CD8-positive, alpha-beta memory T cell (primary cell): Measurements from ENCODE around the gene MFF. TPM values are rescaled to one million over a fixed set of nuclear protein-coding genes. Genes with fewer than 3 reads are reported as not detected.
"Not testable (repeated sequence)": the region's sequence is repeated elsewhere in the genome, so short reads cannot be mapped to it uniquely, and the experiment has no call there.

Source experiments
- CTCF ChIA-PET: fragments of 350-600 bp; sonication (Branson Sonifier 250); formaldehyde crosslinking; loops from one replicate; lab custom pipeline; 2021; ENCODE audit warnings: antibody characterized with exemption; lab: Charles Lee
- POLR2A ChIA-PET: fragments of 350-600 bp; sonication (Branson Sonifier 250); formaldehyde crosslinking; loops from one replicate; lab custom pipeline; 2021; ENCODE audit warnings: antibody characterized with exemption; lab: Charles Lee
- DNase-seq, 5 donors: peaks; one replicate each; pipeline versions ENCODE4 v3.0.0 to v3.0.0-alpha.2; 2020 to 2022; ENCODE audit warnings: mixed read lengths in 1 of 5
- H3K27ac ChIP-seq: one replicate; pipeline ENCODE4 v1.7.0; 2013; ENCODE audit warnings: low read depth, mild to moderate bottlenecking, low read length, moderate library complexity
- H3K27me3 ChIP-seq: 2 replicates; pipeline ENCODE4 v1.7.0; 2013; ENCODE audit warnings: low read length, mild to moderate bottlenecking; ENCODE audit not compliant: insufficient read depth, poor library complexity, severe bottlenecking
- H3K36me3 ChIP-seq: 2 replicates; pipeline ENCODE4 v1.7.0; 2013; ENCODE audit warnings: mild to moderate bottlenecking, low read length, moderate library complexity; ENCODE audit not compliant: insufficient read depth
- H3K4me1 ChIP-seq: 2 replicates; pipeline ENCODE4 v1.7.0; 2013; ENCODE audit warnings: mild to moderate bottlenecking, low read length, moderate library complexity; ENCODE audit not compliant: insufficient read depth
- H3K4me3 ChIP-seq: 2 replicates; pipeline ENCODE4 v1.7.0; 2013; ENCODE audit warnings: mild to moderate bottlenecking, low read length
- H3K9me3 ChIP-seq: 2 replicates; pipeline ENCODE4 v1.7.0; 2013; ENCODE audit warnings: mild to moderate bottlenecking, low read length
- H3K27ac Mint-ChIP-seq, 8 donors: one replicate each; pipeline ENCODE4 v1.8.0; 2020 to 2021; ENCODE audit warnings: mixed read lengths in 8 of 8, mild to moderate bottlenecking in 6 of 8, inconsistent platforms in 3 of 8, moderate library complexity in 3 of 8
- H3K27me3 Mint-ChIP-seq, 2 donors: one replicate each; pipeline ENCODE4 v1.8.0; 2020 to 2021; ENCODE audit warnings: mixed read lengths in 2 of 2, mild to moderate bottlenecking in 1 of 2, moderate library complexity in 1 of 2
- H3K36me3 Mint-ChIP-seq, 3 donors: one replicate each; pipeline ENCODE4 v1.8.0; 2020 to 2021; ENCODE audit warnings: mixed read lengths in 3 of 3, inconsistent platforms in 1 of 3, mild to moderate bottlenecking in 1 of 3
- H3K4me1 Mint-ChIP-seq, 3 donors: one replicate each; pipeline ENCODE4 v1.8.0; 2020 to 2021; ENCODE audit warnings: mixed read lengths in 3 of 3, inconsistent platforms in 1 of 3, mild to moderate bottlenecking in 1 of 3
- H3K4me3 Mint-ChIP-seq, 7 donors: one replicate each; pipeline ENCODE4 v1.8.0; 2020 to 2021; ENCODE audit warnings: mixed read lengths in 7 of 7, mild to moderate bottlenecking in 6 of 7, moderate library complexity in 4 of 7, inconsistent platforms in 2 of 7
- H3K9me3 Mint-ChIP-seq, 5 donors: one replicate each; pipeline ENCODE4 v1.8.0; 2020 to 2022; ENCODE audit warnings: mixed read lengths in 5 of 5, mild to moderate bottlenecking in 3 of 5, moderate library complexity in 2 of 5, inconsistent platforms in 1 of 5
- polyA plus RNA-seq: library from polyadenylated mRNA; unstranded; fragments of 300-500 nt; fragmentation: Illumina TruSeq; gene quantifications from one replicate; pipeline ENCODE4 v1.2.3, GENCODE V29; 2021
- total RNA-seq, 2 experiments: library from RNA; stranded (reverse); gene quantifications; one replicate each; pipeline ENCODE4 v1.2.3, GENCODE V29; 2021

MFF gene
- total and polyA plus RNA-seq, 3 experiments from 2014 or later = 64.6 to 132 (median 67.0) TPM

DNA sequence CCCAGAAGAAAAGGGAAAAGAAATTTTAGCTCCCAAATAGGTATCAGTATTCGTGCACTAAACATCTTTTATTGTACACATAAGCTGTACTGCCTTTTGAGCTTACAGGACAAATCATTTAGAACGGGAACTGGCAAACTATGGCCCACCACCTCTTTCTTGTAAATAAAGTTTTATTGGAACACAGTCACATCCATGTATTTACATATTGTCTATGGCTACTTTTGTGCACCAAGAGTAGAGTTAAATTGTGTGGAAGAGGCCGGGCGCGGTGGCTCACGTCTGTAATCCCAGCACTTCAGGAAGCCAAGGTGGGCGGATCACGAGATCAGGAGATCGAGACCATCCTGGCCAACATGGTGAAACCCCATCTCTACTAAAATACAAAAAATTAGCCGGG is 48.3 kb downstream of the MFF start:
- CTCF ChIA-PET = no interaction called here
- Mint-ChIP-seq H3K27ac (no peak overlapping the region), H3K9me3 (no peaks in the 10 kb centered on the region), H3K36me3 (no peaks in the 10 kb centered on the region), H3K4me3 (no peak overlapping the region), H3K4me1 (peaks cover 3 to 7% (median 6%) of the 10 kb centered on the region in 3 donors), H3K27me3 (peaks cover 5 to 31% of the 10 kb centered on the region in 2 donors)
- Histone ChIP-seq H3K4me1 (no peaks in the 10 kb centered on the region), H3K36me3 (no peaks in the 10 kb centered on the region), H3K27ac (no peak overlapping the region), H3K9me3 (no peaks in the 10 kb centered on the region), H3K4me3 (no peak overlapping the region), H3K27me3 (no peaks in the 10 kb centered on the region)
- POLR2A ChIA-PET = no interaction called here
- no peak for DNase-seq

DNA sequence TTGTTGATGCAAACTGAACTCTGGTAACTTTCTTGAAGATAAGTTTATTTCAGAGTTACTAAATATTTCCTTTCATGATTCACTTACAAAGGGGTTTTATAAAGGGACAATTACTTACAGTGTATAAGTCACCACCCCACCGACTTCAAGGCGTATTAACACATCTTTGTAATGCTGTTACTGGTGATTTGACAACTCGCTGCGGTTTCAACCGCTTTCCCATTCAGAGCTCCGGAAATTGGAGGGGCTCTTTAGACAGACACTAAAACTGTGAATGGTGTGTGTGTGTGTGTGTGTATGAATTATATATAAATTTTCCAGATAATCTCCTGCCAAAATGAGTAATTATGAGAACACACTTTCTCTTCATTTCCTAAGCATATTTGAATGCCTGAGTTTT is 49.1 kb downstream of the MFF start:
- Mint-ChIP-seq H3K4me3 (no peak overlapping the region), H3K4me1 (peaks cover 3 to 7% (median 6%) of the 10 kb centered on the region in 3 donors), H3K9me3 (no peaks in the 10 kb centered on the region), H3K36me3 (no peaks in the 10 kb centered on the region), H3K27ac (no peak overlapping the region), H3K27me3 (peaks cover 5 to 39% of the 10 kb centered on the region in 2 donors)
- H3K27ac ChIP-seq = no peak overlapping the region
- no peaks in the 10 kb centered on the region for H3K27me3 ChIP-seq
- no peaks in the 10 kb centered on the region for H3K36me3 ChIP-seq
- DNase-seq = no peak
- POLR2A ChIA-PET = no interaction called here
- no peak overlapping the region for H3K4me3 ChIP-seq
- H3K9me3 ChIP-seq = no peaks in the 10 kb centered on the region
- no peaks in the 10 kb centered on the region for H3K4me1 ChIP-seq
- CTCF ChIA-PET = no interaction called here

DNA sequence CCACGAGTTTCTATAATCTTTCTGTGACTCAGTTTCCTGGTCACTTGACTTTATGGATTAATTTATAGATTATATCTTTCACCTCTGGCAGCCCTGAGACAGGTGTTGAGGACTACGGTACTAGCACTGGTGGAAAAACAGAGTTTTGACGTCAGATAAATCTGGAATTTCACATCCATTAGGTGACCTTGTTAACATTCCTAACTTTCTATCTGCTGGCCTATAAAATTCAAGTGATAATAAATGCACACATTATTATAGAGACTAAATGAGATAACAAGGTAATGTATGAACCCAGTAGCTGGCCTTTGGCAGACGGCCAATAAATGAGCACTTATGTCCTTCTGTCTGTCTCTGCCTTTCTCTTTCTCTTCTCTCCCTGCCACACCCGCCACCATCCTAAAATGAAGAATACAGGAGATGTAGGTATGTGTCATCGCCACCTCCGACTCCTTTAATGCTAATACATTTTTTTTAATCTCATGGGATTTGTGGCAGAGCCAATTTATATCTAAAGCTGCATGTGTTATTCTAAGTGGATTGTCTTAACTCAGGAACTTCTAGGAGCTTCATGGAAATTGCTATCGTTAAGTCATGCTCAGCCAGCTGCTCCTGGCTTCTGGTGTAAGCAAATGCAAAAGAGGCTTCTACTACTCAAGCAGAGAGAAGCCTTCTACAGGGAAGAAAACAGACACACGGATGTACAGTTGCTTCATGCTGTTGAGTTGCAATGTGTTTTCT is 51.8 kb downstream of the MFF start:
- H3K9me3 ChIP-seq = no peaks in the 10 kb centered on the region
- Mint-ChIP-seq H3K27me3 (peaks cover 1 to 46% of the 10 kb centered on the region in 2 donors), H3K9me3 (no peaks in the 10 kb centered on the region), H3K4me3 (no peak overlapping the region), H3K36me3 (no peaks in the 10 kb centered on the region), H3K4me1 (peaks cover 3 to 7% (median 6%) of the 10 kb centered on the region in 3 donors), H3K27ac (no peak overlapping the region)
- CTCF ChIA-PET = no interaction called here
- H3K4me3 ChIP-seq = no peak overlapping the region
- POLR2A ChIA-PET = no interaction called here
- H3K36me3 ChIP-seq = no peaks in the 10 kb centered on the region
- no peaks in the 10 kb centered on the region for H3K4me1 ChIP-seq
- H3K27me3 ChIP-seq = no peaks in the 10 kb centered on the region
- DNase-seq = no peak
- no peak overlapping the region for H3K27ac ChIP-seq

DNA sequence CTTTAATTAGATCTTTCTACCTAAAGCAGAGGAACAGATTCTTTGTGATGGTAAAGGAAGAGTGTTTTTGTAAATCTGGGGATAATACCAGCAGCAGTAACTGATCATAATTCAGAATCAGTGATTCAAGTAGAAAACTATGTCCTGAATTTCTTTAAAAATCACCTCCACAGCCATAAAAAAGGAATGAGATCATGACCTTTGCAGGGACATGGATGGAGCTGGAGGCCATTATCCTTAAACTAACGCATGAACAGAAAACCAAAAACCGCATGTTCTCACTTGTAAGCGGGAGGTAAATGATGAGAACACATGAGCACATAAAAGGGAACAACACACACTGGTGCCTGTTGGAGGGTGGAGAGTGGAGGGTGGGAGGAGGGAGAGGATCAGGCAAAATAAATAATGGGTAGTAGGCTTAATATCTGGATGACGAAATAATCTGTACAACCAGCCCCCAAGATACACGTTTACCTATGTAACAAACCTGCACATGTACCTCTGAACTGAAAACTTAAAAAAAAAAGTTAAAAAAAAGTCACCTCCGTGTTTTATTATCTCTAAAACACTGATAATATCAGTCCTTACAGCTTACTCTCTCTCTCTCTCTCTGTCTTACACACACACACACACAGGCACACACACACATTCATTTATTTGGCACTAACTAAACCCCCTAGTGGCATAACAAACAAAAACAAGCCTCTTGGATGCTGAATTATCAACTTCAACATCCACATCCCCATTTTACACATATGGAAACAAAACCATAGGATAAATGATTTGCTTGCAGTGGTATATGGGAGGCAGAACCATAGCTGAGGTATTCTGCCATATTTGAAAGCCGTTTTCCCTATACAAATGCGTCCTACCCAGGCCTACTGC is 52.7 kb downstream of the MFF start:
- Mint-ChIP-seq H3K36me3 (no peaks in the 10 kb centered on the region), H3K27ac (no peak overlapping the region), H3K9me3 (no peaks in the 10 kb centered on the region), H3K4me3 (no peak overlapping the region), H3K27me3 (peaks cover 1 to 44% of the 10 kb centered on the region in 2 donors), H3K4me1 (peaks cover 3 to 7% (median 6%) of the 10 kb centered on the region in 3 donors)
- DNase-seq = no peak
- CTCF ChIA-PET = no interaction called here
- H3K27me3 ChIP-seq = no peaks in the 10 kb centered on the region
- H3K36me3 ChIP-seq = no peaks in the 10 kb centered on the region
- H3K4me1 ChIP-seq = no peaks in the 10 kb centered on the region
- H3K9me3 ChIP-seq = no peaks in the 10 kb centered on the region
- no peak overlapping the region for H3K4me3 ChIP-seq
- no peak overlapping the region for H3K27ac ChIP-seq
- POLR2A ChIA-PET = no interaction called here

DNA sequence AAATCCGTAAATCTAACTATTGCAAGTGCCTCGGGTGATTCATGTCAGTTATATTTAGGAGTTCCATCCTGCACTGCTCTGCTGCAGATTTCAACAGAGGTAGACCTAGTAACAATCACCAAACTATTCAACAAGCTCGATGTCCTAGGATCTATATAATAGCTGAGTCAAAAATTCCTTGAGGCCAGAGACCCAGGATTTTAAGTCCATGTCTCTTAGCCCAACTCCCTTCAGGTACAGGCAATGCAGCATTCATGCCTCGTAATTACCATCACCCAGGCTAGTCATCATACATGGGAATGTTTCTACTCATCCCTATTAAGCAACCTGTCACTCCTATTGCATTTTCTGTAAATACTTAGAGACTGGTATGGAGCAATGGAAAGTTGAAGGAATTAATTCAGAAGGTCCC is 53.3 kb downstream of the MFF start:
- Mint-ChIP-seq H3K4me3 (no peak overlapping the region), H3K27me3 (peaks cover 1 to 40% of the 10 kb centered on the region in 2 donors)

DNA sequence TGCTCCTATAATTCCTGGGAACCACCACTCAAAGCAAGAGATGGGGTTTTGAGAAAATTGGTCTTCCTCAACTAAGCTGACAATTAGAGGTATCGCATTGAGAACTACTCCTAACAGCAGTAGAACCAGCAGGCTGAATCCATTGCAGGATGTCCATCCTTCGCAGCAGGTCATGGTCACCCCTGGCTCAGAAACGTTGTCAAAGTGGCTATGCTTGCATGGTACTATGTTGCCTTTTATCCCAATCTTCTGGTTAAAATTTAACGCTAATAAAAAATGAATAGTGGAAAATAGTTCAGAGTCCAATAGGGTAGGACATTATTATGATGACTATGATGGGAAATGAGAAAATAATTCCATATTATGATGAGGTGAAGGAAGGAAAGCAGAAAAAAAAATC is 54.0 kb downstream of the MFF start, which contains the start of gene TM4SF20:
Gene TM4SF20, minus strand, starts transcription at position 212 of the 400 bp plus-strand sequence. Its CDS starts 38 bp downstream, at position 174.
- no peaks in the 10 kb centered on the region for H3K36me3 ChIP-seq
- no peak within 1 kb of the TSS for H3K27ac ChIP-seq
- H3K27me3 Mint-ChIP-seq = peaks cover 1 to 46% of the 10 kb centered on the region in 2 donors
- no peak for DNase-seq
- no peaks in the 10 kb centered on the region for H3K27me3 ChIP-seq
- H3K4me3 Mint-ChIP-seq = no peak within 1 kb of the TSS
- ChIA-PET POLR2A (no interaction called here), CTCF (no interaction called here)
- H3K36me3 Mint-ChIP-seq = no peaks in the 10 kb centered on the region
- H3K4me3 ChIP-seq = no peak within 1 kb of the TSS
- H3K4me1 Mint-ChIP-seq = peaks cover 3 to 6% (median 5%) of the 10 kb centered on the region in 3 donors
- H3K9me3 Mint-ChIP-seq = no peaks in the 10 kb centered on the region
- no peaks in the 10 kb centered on the region for H3K4me1 ChIP-seq
- H3K9me3 ChIP-seq = no peaks in the 10 kb centered on the region
- no peak within 1 kb of the TSS for H3K27ac Mint-ChIP-seq

More for the DNA sequence above, 53.3 kb downstream of the MFF start:
- ChIA-PET POLR2A (no interaction called here), CTCF (no interaction called here)
- no peak for DNase-seq
- no peaks in the 10 kb centered on the region for H3K9me3 Mint-ChIP-seq
- H3K27ac Mint-ChIP-seq = no peak overlapping the region
- Histone ChIP-seq H3K27ac (no peak overlapping the region), H3K36me3 (no peaks in the 10 kb centered on the region), H3K27me3 (no peaks in the 10 kb centered on the region), H3K4me3 (no peak overlapping the region), H3K9me3 (no peaks in the 10 kb centered on the region), H3K4me1 (no peaks in the 10 kb centered on the region)
- peaks cover 3 to 7% (median 6%) of the 10 kb centered on the region in 3 donors for H3K4me1 Mint-ChIP-seq
- no peaks in the 10 kb centered on the region for H3K36me3 Mint-ChIP-seq

DNA sequence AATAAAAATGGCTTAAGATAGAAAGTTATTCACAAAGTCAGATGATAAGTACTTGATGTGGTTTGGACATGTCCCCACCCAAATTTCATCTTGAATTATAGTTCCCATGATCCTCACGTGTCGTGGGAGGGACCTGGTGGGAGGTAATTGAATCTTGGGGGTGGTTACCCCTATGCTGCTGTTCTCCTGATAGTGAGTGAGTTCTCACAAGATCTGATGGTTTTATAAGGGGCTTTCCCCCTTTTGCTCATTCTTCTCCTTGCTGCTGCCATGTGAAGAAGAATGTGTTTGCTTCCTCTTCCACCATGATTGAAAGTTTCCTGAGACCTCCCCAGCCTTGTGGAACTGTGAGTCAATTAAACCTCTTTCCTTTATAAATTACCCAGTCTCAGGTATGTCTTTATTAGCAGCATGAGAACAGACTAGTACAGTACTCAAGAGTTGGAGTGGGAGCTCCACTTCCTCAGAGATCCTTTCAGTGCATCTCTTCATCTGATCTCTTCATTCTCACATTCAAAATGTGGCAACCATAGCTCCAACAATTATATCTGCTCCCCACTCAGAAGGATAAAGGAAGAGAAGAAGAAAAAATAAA is 57.3 kb downstream of the MFF start:
- H3K27me3 ChIP-seq, CTCF ChIA-PET, H3K36me3 Mint-ChIP-seq, H3K4me3 ChIP-seq, H3K4me3 Mint-ChIP-seq, H3K27ac Mint-ChIP-seq, POLR2A ChIA-PET, H3K4me1 Mint-ChIP-seq, H3K9me3 Mint-ChIP-seq, H3K4me1 ChIP-seq, H3K9me3 ChIP-seq, H3K36me3 ChIP-seq, H3K27ac ChIP-seq, DNase-seq: not testable (repeated sequence)
- H3K27me3 Mint-ChIP-seq = peaks cover 1 to 46% of the 10 kb centered on the region in 2 donors

DNA sequence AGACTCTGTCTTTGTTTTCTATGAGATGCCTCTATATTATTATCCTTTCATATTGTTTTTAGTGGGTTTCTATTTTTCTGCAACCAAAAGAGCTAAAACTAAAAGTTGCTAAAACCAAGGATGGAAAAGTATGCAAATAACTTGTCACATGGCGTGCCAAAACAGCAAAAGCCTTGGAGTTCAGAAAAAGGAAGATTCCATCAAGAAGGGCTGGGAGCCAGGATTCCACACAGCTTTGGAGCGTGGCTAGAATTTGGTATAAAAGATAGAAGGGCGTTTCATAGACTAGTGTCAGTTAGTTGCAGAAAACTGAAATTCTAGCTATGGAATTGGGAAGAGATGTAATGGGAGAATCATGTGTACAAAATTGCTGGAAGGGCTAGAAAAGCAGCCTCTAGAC is 58.6 kb downstream of the MFF start:
- Mint-ChIP-seq H3K27ac (no peak overlapping the region), H3K4me1 (peaks cover 0 to 7% (median 0%) of the 10 kb centered on the region in 3 donors), H3K4me3 (no peak overlapping the region), H3K9me3 (peaks cover 0 to 1% (median 0%) of the 10 kb centered on the region in 5 donors), H3K36me3 (no peaks in the 10 kb centered on the region), H3K27me3 (peaks cover 1 to 34% of the 10 kb centered on the region in 2 donors)
- no peaks in the 10 kb centered on the region for H3K27me3 ChIP-seq
- H3K4me1 ChIP-seq = no peaks in the 10 kb centered on the region
- H3K36me3 ChIP-seq = no peaks in the 10 kb centered on the region
- ChIA-PET POLR2A (no interaction called here), CTCF (interaction anchor here (1.5 kb wide), 1 partner anchor 35 kb away, joined by 3 read pairs; no protein-coding TSS in a partner anchor)
- no peak for DNase-seq
- H3K27ac ChIP-seq = no peak overlapping the region
- no peak overlapping the region for H3K4me3 ChIP-seq
- H3K9me3 ChIP-seq = no peaks in the 10 kb centered on the region
